ENCODE data around the gene TMEM26.

The TMEM26 gene

GRCh38 chr10:61408105-61408504, 45.1 kb downstream of the TMEM26 start:
- DNase-seq (ENCODE audit: low spot score) = no peak
- no peak for TF ChIP-seq CTCF (IDR thresholded peaks at IDR 0.05; ENCODE audit: extremely low read depth, insufficient read depth, missing control alignments)
- in situ Hi-C loops (cut with MboI; ENCODE audit: low pct_unique_long_range_greater_than_20kb, low sequenced_read_pairs, unreplicated experiment) = no loop called here

GRCh38 chr10:61406736-61407135, 46.4 kb downstream of the TMEM26 start:
- TF ChIP-seq CTCF (IDR thresholded peaks at IDR 0.05; ENCODE audit: extremely low read depth, insufficient read depth, missing control alignments) = no peak
- in situ Hi-C loops (cut with MboI; ENCODE audit: low pct_unique_long_range_greater_than_20kb, low sequenced_read_pairs, unreplicated experiment) = no loop called here
- no peak for DNase-seq (ENCODE audit: low spot score)

- TF ChIP-seq CTCF (IDR thresholded peaks at IDR 0.05; ENCODE audit: extremely low read depth, insufficient read depth, missing control alignments) = no peak
- no peak for DNase-seq (ENCODE audit: low spot score)
- in situ Hi-C loops (cut with MboI; ENCODE audit: low pct_unique_long_range_greater_than_20kb, low sequenced_read_pairs, unreplicated experiment) = no loop called here
These were observed 46.9 kb downstream of the TMEM26 start for GRCh38 chr10:61406242-61406641.

GRCh38 chr10:61404751-61405150, 48.4 kb downstream of the TMEM26 start:
- no peak for TF ChIP-seq CTCF (IDR thresholded peaks at IDR 0.05; ENCODE audit: extremely low read depth, insufficient read depth, missing control alignments)
- no peak for DNase-seq (ENCODE audit: low spot score)
- in situ Hi-C loops (cut with MboI; ENCODE audit: low pct_unique_long_range_greater_than_20kb, low sequenced_read_pairs, unreplicated experiment) = no loop called here

GRCh38 chr10:61400524-61400923, 52.7 kb downstream of the TMEM26 start:
- no peak for DNase-seq (ENCODE audit: low spot score)
- no peak for TF ChIP-seq CTCF (IDR thresholded peaks at IDR 0.05; ENCODE audit: extremely low read depth, insufficient read depth, missing control alignments)
- in situ Hi-C loops (cut with MboI; ENCODE audit: low pct_unique_long_range_greater_than_20kb, low sequenced_read_pairs, unreplicated experiment) = no loop called here

- no peak for TF ChIP-seq CTCF (IDR thresholded peaks at IDR 0.05; ENCODE audit: extremely low read depth, insufficient read depth, missing control alignments)
- no peak for DNase-seq (ENCODE audit: low spot score)
- in situ Hi-C loops (cut with MboI; ENCODE audit: low pct_unique_long_range_greater_than_20kb, low sequenced_read_pairs, unreplicated experiment) = no loop called here
These were observed 53.8 kb downstream of the TMEM26 start for GRCh38 chr10:61399406-61399805.
